Testis (tissue), 2 donors: ENCODE measurements around the gene FAM3C.

Source experiments
- CTCF ChIP-seq, 3 experiments: fragments of 450-650 bp in 2 of 3; fragments of 200-600 bp in 1 of 3; sonication (generic) in 1 of 3; IDR thresholded peaks; one replicate each; pipeline ENCODE4 v1.5.1; 2016 to 2019; ENCODE audit warnings: antibody characterized with exemption in 3 of 3, mild to moderate bottlenecking in 2 of 3, moderate library complexity in 1 of 3
- POLR2A ChIP-seq: fragments of 450-650 bp; IDR thresholded peaks from one replicate; pipeline ENCODE4 v1.6.1; 2017; ENCODE audit warnings: antibody characterized with exemption, mild to moderate bottlenecking, moderate library complexity

DNA sequence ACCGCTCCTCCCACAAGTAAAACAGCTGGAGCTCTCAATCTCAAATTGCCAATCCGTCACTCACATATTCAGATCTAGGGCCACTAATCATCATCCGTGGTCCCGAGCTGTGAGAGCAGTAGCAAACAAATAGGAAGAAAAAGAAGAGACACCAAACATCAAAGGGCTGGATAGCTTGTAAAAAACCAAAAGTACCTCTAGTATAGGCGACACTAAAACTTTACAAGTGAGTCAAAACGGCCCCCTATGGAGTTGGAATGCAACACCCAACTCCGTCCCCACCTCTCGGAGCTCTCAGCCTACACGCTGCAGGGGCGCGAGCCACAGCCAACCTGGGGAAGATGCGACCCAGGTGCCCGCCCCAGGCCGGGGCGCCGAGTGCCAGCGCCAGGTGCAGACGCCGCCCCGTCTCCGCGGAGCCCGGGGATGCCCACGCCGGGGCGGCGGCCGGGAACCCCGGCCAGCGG, 581 bp downstream of the FAM3C start:
- TF ChIP-seq CTCF (IDR thresholded peaks at IDR 0.05) (no peak), POLR2A (no peak)
